Muscle layer of colon (tissue), 2 donors: ENCODE results near the gene PSME1.

ENCODE experiments used
- H3K27ac ChIP-seq: one replicate; pipeline ENCODE4 v1.7.0; 2013; ENCODE audit warnings: low read depth, mild to moderate bottlenecking, low read length, moderate library complexity
- H3K27me3 ChIP-seq, 2 donors: one replicate each; pipeline ENCODE4 v1.7.0; 2013; ENCODE audit warnings: low read length in 2 of 2, mild to moderate bottlenecking in 2 of 2; ENCODE audit not compliant: insufficient read depth in 2 of 2, control insufficient read depth in 1 of 2
- H3K36me3 ChIP-seq: one replicate; pipeline ENCODE4 v1.7.0; 2013; ENCODE audit warnings: mild to moderate bottlenecking, low read length; ENCODE audit not compliant: insufficient read depth
- H3K4me1 ChIP-seq: one replicate; pipeline ENCODE4 v1.7.0; 2013; ENCODE audit warnings: mild to moderate bottlenecking, low read length; ENCODE audit not compliant: insufficient read depth
- H3K4me3 ChIP-seq, 2 donors: one replicate each; pipeline ENCODE4 v1.7.0; 2013; ENCODE audit warnings: low read length in 2 of 2, low read depth in 1 of 2, mild to moderate bottlenecking in 1 of 2, moderate library complexity in 1 of 2
- H3K9ac ChIP-seq: one replicate; pipeline ENCODE4 v1.7.0; 2013; ENCODE audit warnings: low read length
- H3K9me3 ChIP-seq: one replicate; pipeline ENCODE4 v1.7.0; 2013; ENCODE audit warnings: mild to moderate bottlenecking, low read length
- donor health status: abdominal sarcoma.
- donor health status: Adenocarcinoma of cecum.

The PSME1 gene

DNA sequence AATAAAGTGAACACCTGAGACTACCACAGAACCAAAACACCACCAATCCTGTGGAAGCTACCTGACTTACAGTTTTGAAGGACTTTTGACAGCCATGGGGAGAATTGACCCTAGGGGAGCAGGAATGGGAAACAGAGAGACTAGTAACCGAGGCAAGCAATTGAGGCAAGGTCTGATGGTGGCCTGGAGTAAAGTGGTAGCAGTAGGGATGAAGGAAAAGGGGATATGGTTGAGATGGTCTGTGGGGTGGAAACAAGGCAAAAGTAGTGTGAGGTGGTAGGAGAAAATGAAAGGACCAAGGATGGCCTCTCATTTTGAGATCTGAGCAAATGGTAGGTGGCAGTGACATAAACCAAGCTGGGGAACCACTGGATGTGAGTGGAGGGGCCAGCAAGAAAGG, 20.8 kb downstream of the PSME1 start:
- Histone ChIP-seq H3K9me3 (no peaks in the 10 kb centered on the region), H3K4me1 (peaks cover 9% of the 10 kb centered on the region), H3K4me3 (no peak overlapping the region), H3K9ac (no peak overlapping the region), H3K36me3 (peaks cover 57% of the 10 kb centered on the region), H3K27ac (no peak overlapping the region), H3K27me3 (no peaks in the 10 kb centered on the region)

DNA sequence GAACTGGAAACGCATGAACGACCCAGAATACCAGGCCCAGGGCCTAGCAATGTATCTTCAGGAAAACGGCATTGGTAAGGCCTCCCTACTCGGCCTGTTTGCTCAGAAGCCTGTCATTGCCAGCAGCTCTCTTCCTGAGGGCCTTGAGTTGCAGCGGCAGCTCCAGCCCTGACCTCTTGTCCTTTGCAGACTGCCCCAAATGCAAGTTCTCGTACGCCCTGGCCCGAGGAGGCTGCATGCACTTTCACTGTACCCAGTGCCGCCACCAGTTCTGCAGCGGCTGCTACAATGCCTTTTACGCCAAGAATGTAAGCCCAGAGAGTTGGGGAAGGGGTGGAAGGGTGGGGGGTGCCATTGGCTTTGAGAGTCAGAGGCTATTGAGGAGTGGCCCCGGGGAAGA, 21.3 kb downstream of the PSME1 start:
- H3K27me3 ChIP-seq = no peaks in the 10 kb centered on the region
- no peak overlapping the region for H3K27ac ChIP-seq
- H3K36me3 ChIP-seq = peaks cover 53% of the 10 kb centered on the region
- H3K9me3 ChIP-seq = no peaks in the 10 kb centered on the region
- H3K4me1 ChIP-seq = peaks cover 14% of the 10 kb centered on the region
- no peak overlapping the region for H3K4me3 ChIP-seq
- no peak overlapping the region for H3K9ac ChIP-seq

DNA sequence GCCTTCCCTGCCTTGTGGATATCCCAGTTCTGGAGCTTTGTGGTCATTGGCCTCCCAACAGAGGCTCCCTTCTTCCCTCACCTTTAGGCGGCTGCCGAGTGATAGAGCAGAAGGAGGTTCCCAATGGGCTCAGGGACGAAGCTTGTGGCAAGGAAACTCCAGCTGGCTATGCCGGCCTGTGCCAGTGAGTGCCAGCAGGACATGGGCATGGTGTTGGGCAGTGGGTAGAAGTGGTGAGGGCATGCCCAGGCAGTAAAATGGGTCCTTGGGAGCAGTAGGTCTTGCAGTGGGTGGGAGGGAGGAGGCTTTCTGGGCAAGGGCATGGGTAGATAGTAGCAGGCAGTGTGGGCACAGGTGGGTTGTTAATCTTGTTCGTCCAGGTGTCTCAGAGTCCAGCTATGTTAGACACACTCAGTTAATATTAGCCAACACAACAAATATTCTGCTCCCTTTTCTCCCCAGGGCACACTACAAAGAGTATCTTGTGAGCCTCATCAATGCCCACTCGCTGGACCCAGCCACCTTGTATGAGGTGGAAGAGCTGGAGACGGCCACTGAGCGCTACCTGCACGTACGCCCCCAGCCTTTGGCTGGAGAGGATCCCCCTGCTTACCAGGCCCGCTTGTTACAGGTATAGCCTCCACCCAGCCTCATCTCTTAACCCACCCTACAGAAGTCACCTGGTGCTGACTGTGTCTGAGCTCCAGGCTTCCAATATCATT, 23.9 kb downstream of the PSME1 start:
- H3K36me3 ChIP-seq = peaks cover 65% of the 10 kb centered on the region
- H3K9me3 ChIP-seq = no peaks in the 10 kb centered on the region
- H3K27me3 ChIP-seq = no peaks in the 10 kb centered on the region
- H3K4me3 ChIP-seq = no peak overlapping the region
- no peak overlapping the region for H3K9ac ChIP-seq
- peaks cover 26% of the 10 kb centered on the region for H3K4me1 ChIP-seq
- H3K27ac ChIP-seq = peak overlapping the region; percentile 94

DNA sequence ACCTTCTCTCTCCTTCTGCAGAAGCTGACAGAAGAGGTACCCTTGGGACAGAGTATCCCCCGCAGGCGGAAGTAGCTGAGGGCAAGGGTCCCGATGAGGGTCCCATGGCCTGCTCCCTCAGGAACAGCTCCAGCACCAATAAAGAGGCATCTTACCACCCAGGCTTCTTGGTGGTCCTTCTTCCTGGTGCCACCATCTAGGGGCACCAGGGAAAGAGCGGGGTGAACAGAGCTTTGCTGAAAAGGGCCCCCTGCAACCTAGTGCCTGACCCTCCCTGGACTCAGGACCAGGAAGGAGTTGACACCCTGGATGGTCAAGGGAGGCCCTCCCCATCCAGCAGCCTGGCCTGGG, 24.5 kb downstream of the PSME1 start:
- Histone ChIP-seq H3K9ac (peak overlapping the region; percentile 91), H3K4me1 (peaks cover 26% of the 10 kb centered on the region), H3K27ac (peak overlapping the region; percentile 94), H3K36me3 (peaks cover 65% of the 10 kb centered on the region), H3K4me3 (no peak overlapping the region), H3K9me3 (no peaks in the 10 kb centered on the region), H3K27me3 (no peaks in the 10 kb centered on the region)

DNA sequence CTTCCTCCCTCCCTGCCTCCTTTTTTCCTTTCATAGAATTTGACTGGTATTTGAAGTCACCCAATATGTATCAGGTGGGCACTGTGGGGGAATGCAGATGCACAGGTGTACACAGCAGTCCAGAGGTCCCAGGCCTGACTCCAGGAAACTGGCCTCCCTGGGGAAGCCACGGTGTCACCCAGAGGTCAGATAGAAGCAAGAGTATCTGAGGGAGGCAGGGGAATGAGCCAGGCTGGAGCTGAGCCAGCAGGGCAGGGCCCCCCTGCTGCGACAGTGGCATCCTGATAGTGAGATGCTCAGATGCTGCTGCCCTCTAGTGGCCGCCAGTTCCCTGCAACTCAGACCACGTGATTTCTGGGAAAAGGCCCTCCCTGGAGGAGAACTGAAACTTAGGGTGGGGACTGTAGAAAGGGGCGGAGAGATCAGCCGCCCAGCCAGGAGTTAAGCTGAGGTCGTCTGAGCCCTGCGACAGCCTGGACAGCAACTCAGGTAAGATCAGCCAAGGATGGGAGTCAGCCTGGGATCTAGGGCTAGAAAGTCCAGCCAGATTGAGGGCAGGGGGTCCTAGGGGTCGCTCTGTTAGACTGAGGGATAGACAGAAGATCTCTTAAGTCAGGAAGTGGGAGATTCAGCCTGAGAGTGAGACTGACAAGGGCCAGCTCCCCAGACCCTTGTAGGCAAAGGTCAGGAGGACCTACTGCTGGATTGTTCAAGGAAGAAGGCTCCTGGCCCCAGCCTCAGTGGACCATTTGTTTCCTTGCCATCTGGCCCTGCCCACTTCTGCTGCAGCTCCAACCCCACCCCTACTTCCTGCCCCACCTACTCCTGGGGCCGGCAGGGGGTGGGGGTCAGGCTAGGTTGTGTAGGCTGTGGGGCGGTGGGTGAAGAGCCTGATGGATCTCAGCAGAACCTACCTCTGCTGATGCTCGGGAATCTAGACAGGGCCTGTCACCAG, 25.1 kb downstream of the PSME1 start, which contains the start of gene IRF9:
TSS of gene IRF9 (plus strand) at position 416 of the 955 bp plus-strand sequence. CDS start 880 bp downstream, outside the sequence.
- no peaks in the 10 kb centered on the region for H3K9me3 ChIP-seq
- H3K4me3 ChIP-seq = peak within 1 kb of the TSS; percentile 78 to 93
- peaks cover 26% of the 10 kb centered on the region for H3K4me1 ChIP-seq
- H3K27ac ChIP-seq = peak within 1 kb of the TSS; percentile 94
- H3K9ac ChIP-seq = peak within 1 kb of the TSS; percentile 91
- H3K27me3 ChIP-seq = no peaks in the 10 kb centered on the region
- peaks cover 66% of the 10 kb centered on the region for H3K36me3 ChIP-seq

DNA sequence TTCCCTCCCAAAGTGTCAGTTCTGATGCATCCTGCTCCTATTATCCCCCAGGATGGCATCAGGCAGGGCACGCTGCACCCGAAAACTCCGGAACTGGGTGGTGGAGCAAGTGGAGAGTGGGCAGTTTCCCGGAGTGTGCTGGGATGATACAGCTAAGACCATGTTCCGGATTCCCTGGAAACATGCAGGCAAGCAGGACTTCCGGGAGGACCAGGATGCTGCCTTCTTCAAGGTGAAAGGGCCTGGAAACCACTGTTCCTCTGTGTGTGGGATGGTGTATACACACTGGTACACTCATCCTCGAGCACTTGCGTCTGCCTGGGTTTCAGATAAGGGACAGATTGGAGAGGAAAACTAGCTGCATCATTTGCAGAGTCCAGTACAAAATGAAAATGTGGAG, 26.1 kb downstream of the PSME1 start:
- Histone ChIP-seq H3K9ac (peak overlapping the region; percentile 91), H3K9me3 (no peaks in the 10 kb centered on the region), H3K27ac (peak overlapping the region; percentile 94), H3K4me1 (peaks cover 26% of the 10 kb centered on the region), H3K4me3 (peak overlapping the region; percentile 78 to 93), H3K36me3 (peaks cover 69% of the 10 kb centered on the region), H3K27me3 (no peaks in the 10 kb centered on the region)

DNA sequence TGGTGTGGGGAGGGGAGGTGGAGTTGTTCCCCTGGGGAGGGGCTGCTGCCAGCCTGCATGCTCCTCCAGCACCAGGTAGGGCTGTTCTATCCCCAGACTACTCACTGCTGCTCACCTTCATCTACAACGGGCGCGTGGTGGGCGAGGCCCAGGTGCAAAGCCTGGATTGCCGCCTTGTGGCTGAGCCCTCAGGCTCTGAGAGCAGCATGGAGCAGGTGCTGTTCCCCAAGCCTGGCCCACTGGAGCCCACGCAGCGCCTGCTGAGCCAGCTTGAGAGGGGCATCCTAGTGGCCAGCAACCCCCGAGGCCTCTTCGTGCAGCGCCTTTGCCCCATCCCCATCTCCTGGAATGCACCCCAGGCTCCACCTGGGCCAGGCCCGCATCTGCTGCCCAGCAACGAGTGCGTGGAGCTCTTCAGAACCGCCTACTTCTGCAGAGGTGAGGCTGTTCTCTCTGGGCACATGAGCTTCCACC, 28.6 kb downstream of the PSME1 start:
- Histone ChIP-seq H3K36me3 (peaks cover 54% of the 10 kb centered on the region), H3K4me3 (no peak overlapping the region), H3K4me1 (peaks cover 26% of the 10 kb centered on the region), H3K9ac (no peak overlapping the region), H3K27ac (no peak overlapping the region), H3K9me3 (no peaks in the 10 kb centered on the region), H3K27me3 (no peaks in the 10 kb centered on the region)

DNA sequence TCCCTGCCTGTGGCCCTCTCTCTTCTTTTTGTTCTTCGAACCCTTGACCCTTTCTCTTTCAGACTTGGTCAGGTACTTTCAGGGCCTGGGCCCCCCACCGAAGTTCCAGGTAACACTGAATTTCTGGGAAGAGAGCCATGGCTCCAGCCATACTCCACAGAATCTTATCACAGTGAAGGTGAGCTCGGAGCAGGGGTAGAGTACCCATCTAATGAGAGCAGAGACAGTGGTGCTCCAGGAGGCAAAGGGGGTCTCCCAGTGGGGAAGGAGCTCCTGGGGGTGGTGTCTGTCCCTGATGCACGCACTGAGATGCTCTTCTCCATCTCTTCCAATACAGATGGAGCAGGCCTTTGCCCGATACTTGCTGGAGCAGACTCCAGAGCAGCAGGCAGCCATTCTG, 29.8 kb downstream of the PSME1 start:
- Histone ChIP-seq H3K27ac (no peak overlapping the region), H3K4me1 (peaks cover 21% of the 10 kb centered on the region), H3K36me3 (peaks cover 42% of the 10 kb centered on the region), H3K9me3 (no peaks in the 10 kb centered on the region), H3K9ac (no peak overlapping the region), H3K4me3 (no peak overlapping the region), H3K27me3 (no peaks in the 10 kb centered on the region)

DNA sequence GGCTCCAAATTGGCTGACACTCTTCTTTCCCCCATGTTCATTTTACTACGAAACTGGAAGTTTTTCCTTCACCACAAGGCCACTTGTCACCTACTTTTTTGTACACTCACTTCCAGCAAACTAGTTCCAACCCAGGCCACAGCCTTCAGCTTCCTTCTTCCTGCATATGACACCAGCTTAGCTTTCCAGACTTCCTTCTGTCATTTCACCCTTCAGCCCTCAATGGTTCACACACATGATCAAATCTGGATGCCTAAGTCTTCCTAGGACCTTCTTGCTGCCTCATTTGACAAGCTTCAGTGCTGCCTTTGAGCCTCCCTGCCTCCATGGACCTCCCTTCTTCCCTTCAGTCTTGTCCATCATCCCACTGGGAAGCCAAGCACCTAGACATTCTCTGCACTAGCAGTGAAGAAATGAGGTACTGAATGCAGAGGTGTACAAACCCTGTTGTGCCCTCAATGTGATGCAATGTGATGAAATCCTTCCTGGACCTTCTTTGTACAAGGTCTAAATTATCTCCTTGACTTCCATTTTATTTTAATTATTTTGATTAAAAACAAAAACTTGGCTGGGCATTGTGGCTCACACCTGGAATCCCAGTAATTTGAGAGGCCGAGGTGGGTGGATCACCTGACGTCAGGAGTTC, 31.6 kb downstream of the PSME1 start:
- H3K36me3 ChIP-seq = peaks cover 42% of the 10 kb centered on the region
- H3K4me1 ChIP-seq = peaks cover 9% of the 10 kb centered on the region
- H3K27ac ChIP-seq = no peak overlapping the region
- H3K9ac ChIP-seq = no peak overlapping the region
- H3K27me3 ChIP-seq = no peaks in the 10 kb centered on the region
- no peaks in the 10 kb centered on the region for H3K9me3 ChIP-seq
- H3K4me3 ChIP-seq = no peak overlapping the region

DNA sequence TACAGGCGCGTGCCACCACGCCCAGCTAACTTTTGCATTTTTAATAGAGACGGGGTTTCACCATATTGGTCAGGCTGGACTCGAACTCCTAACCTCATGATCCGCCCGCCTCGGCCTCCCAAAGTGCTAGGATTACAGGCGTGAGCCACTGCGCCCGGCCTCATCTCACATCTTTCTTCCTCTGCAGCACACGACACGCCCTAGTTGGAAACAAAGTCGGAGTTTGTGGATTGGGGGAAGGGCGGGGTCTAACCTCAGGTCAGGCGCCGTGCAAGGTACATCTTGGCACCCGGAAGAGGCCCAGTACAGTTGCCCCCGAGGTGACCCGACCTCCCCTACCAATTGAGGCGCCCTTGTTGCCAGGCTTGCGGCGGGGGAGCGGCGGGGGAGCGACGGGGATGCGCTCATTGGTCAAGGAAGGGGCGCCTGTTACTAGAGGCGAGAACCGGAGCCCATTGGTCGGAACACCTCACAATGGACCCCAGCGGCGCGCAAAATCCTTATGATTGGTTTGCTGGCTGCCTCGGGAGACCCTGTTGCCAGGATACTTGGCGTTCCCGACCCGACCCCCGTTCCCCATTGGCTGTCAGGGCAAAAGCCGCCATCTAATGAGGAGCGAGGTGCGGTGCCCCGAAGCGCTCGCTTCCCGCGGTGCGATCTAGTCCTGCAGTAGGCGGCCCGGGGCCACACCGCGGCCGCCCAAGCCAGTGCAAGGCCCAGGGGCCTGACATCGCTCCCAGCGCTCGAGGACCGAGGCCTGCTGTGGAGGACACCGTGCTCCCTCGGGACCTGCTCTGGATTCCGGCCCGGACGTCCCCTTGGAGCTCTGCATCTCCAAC, 35.6 kb downstream of the PSME1 start, which contains the start of gene REC8:
TSS of gene REC8 (plus strand) at position 659 of the 839 bp plus-strand sequence. CDS start 473 bp downstream, outside the sequence.
- Histone ChIP-seq H3K27me3 (no peaks in the 10 kb centered on the region), H3K36me3 (peaks cover 6% of the 10 kb centered on the region), H3K9me3 (no peaks in the 10 kb centered on the region), H3K4me3 (peak within 1 kb of the TSS; percentile 21 to 64), H3K27ac (peak within 1 kb of the TSS; percentile 56), H3K9ac (no peak within 1 kb of the TSS), H3K4me1 (no peaks in the 10 kb centered on the region)
